Cerebellar cortex (tissue), 1 donor: ENCODE data around the gene PRRC1.
"Not testable (repeated sequence)": the region's sequence is repeated elsewhere in the genome, so short reads cannot be mapped to it uniquely, and the experiment has no call there.

Source experiments
- DNase-seq: peaks from one replicate; pipeline ENCODE4 v3.0.0-alpha.2; 2015; ENCODE audit warnings: low spot score

The PRRC1 gene

GRCh38 chr5:127517480-127518318 is at the start of gene PRRC1:
Gene PRRC1 (plus strand): TSS chr5:127517640. CDS start chr5:127523480, 5,840 bp downstream.
- peak; percentile 73 for DNase-seq

- DNase-seq, result no peak
Measured at GRCh38 chr5:127471211-127471610, 46.2 kb upstream of the PRRC1 start.

- no peak for DNase-seq
Measured at GRCh38 chr5:127472700-127473099, 44.7 kb upstream of the PRRC1 start.

GRCh38 chr5:127486471-127486870 is 31.0 kb upstream of the PRRC1 start:
- DNase-seq, result no peak

- peak; percentile 50 for DNase-seq
Measured at GRCh38 chr5:127492854-127493738, 24.3 kb upstream of the PRRC1 start.

- DNase-seq, result no peak
Measured at GRCh38 chr5:127498548-127498947, 18.9 kb upstream of the PRRC1 start.

GRCh38 chr5:127505905-127506304 is 11.5 kb upstream of the PRRC1 start:
- DNase-seq, result no peak

GRCh38 chr5:127506616-127507015 is 10.8 kb upstream of the PRRC1 start:
- no peak for DNase-seq

- no peak for DNase-seq
Measured at GRCh38 chr5:127508644-127509373, 8.6 kb upstream of the PRRC1 start.

- peak; percentile 55 for DNase-seq
Measured at GRCh38 chr5:127513408-127513970, 4.0 kb upstream of the PRRC1 start.

- DNase-seq, result no peak
Measured at GRCh38 chr5:127514816-127515215, 2.6 kb upstream of the PRRC1 start.

GRCh38 chr5:127515693-127516440 is 1.6 kb upstream of the PRRC1 start:
- no peak for DNase-seq

- no peak for DNase-seq
Measured at GRCh38 chr5:127517110-127517479, 345 bp upstream of the PRRC1 start.

- peak; percentile 49 for DNase-seq
Measured at GRCh38 chr5:127518319-127518621, 830 bp downstream of the PRRC1 start.

- no peak for DNase-seq
Measured at GRCh38 chr5:127519527-127519926, 2.1 kb downstream of the PRRC1 start.

GRCh38 chr5:127521138-127521770 is 3.8 kb downstream of the PRRC1 start:
- DNase-seq, result no peak

- DNase-seq, result no peak
Measured at GRCh38 chr5:127525181-127525580, 7.7 kb downstream of the PRRC1 start.

GRCh38 chr5:127529904-127530682 is 12.7 kb downstream of the PRRC1 start:
- no peak for DNase-seq

GRCh38 chr5:127536687-127537086 is 19.2 kb downstream of the PRRC1 start:
- DNase-seq, result peak; percentile 13

- DNase-seq, result not testable (repeated sequence)
Measured at GRCh38 chr5:127540553-127540952, 23.1 kb downstream of the PRRC1 start.
